MCF 10A (cell line): ENCODE results near the gene GSAP. TPM values are rescaled to one million over a fixed set of nuclear protein-coding genes. Genes with fewer than 3 reads are reported as not detected.

Experiments
- BruUV-seq: library from RNA; stranded (reverse); fragments of 400-500 nt; replicated peaks from 2 replicates; lab custom pipeline; 2021; lab: Mats Ljungman, UMichigan
- CTCF ChIA-PET: fragments of 300-600 bp; sonication (Branson Sonifier 250); formaldehyde crosslinking; extraction: SDS; loops from one replicate; lab custom pipeline; 2021; ENCODE audit warnings: antibody characterized with exemption, inconsistent platforms; lab: Yijun Ruan, JAX
- POLR2A ChIA-PET: fragments of 300-600, 350-650 bp; sonication (Branson Sonifier 250); formaldehyde crosslinking; extraction: SDS; loops from one replicate; lab custom pipeline; 2020; ENCODE audit warnings: antibody characterized with exemption, inconsistent platforms; lab: Yijun Ruan, JAX
- DNase-seq: peaks from one replicate; pipeline ENCODE4 v3.0.0-alpha.2; 2018; ENCODE audit not compliant: unreplicated experiment
- H3K27ac Mint-ChIP-seq: one replicate; pipeline ENCODE4 v1.8.0; 2022; ENCODE audit warnings: mild to moderate bottlenecking, low read depth, mixed read lengths; ENCODE audit not compliant: unreplicated experiment
- H3K27me3 Mint-ChIP-seq: one replicate; pipeline ENCODE4 v1.8.0; 2022; ENCODE audit warnings: mixed read lengths; ENCODE audit not compliant: insufficient read depth, unreplicated experiment
- H3K36me3 Mint-ChIP-seq: one replicate; pipeline ENCODE4 v1.8.0; 2022; ENCODE audit warnings: mild to moderate bottlenecking, moderate library complexity, mixed read lengths; ENCODE audit not compliant: insufficient read depth, unreplicated experiment
- H3K4me1 Mint-ChIP-seq: one replicate; pipeline ENCODE4 v1.8.0; 2022; ENCODE audit warnings: mixed read lengths; ENCODE audit not compliant: insufficient read depth, unreplicated experiment
- H3K4me3 Mint-ChIP-seq: one replicate; pipeline ENCODE4 v1.8.0; 2022; ENCODE audit warnings: mild to moderate bottlenecking, moderate library complexity, mixed read lengths; ENCODE audit not compliant: unreplicated experiment
- H3K9me3 Mint-ChIP-seq: one replicate; pipeline ENCODE4 v1.8.0; 2022; ENCODE audit warnings: mixed read lengths; ENCODE audit not compliant: unreplicated experiment
- CTCF ChIP-seq: fragments of 200-600 bp; IDR thresholded peaks from one replicate; pipeline ENCODE4 v1.8.0; 2022; ENCODE audit warnings: antibody characterized with exemption, mild to moderate bottlenecking; ENCODE audit not compliant: unreplicated experiment
- intact Hi-C: fragments of 100-400 bp; cut with micrococcal nuclease; formaldehyde crosslinking; loops from 2 replicates; pipeline ENCODE4 v1.14.1; 2022
- total RNA-seq: library from RNA; stranded (reverse); gene quantifications from 2 replicates; pipeline ENCODE4 v1.2.3, GENCODE V29; 2022

Gene GSAP
- total RNA-seq, 1 experiment from 2014 or later = 13.7 TPM

DNA sequence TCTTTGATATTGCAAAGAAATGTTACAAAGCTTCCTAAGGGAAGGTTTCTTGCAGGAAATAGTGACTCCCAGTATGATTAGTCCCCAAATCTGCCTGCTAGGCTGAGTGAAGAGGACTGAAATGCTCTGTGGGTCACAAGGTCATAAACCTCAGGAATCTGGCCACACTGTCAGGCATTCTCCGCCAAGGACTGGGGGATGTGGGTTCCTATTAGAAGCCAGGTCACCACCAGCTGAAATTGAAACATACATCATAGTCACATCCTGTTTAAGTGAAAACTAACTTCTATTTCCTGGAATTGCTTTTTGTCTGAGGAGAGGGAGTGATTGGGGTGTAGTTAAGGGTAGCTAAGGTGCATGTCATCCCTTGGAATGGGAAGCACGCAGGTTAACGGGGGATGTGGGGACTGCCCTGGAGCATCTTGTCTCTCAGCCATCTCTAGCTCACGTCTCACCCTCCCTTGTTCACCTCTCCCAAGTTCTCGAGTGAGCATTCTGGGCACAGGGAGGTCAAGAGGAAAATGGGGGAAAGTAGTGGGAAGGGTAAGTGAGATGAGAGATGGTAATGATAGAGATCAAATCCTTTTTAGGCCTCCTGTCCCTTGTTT is 12.0 kb upstream of the GSAP start:
- POLR2A ChIA-PET = interaction anchor here (0.7 to 0.9 kb wide), 2 partner anchors 9 to 11 kb away, joined by 4 to 5 read pairs; no protein-coding TSS in a partner anchor
- no peaks in the 10 kb centered on the region for H3K9me3 Mint-ChIP-seq
- no peak overlapping the region for H3K27ac Mint-ChIP-seq
- CTCF ChIA-PET = interaction anchor here (0.6 to 2.6 kb wide), 5 partner anchors 11 to 331 kb away, joined by 3 to 15 read pairs (median 3); no protein-coding TSS in a partner anchor
- TF ChIP-seq CTCF = no peak
- no peaks in the 10 kb centered on the region for H3K36me3 Mint-ChIP-seq
- DNase-seq = no peak
- intact Hi-C loops = no loop called here
- peaks cover 19% of the 10 kb centered on the region for H3K4me1 Mint-ChIP-seq
- H3K4me3 Mint-ChIP-seq = no peak overlapping the region
- BruUV-seq = no TSS peak
- H3K27me3 Mint-ChIP-seq = no peaks in the 10 kb centered on the region

DNA sequence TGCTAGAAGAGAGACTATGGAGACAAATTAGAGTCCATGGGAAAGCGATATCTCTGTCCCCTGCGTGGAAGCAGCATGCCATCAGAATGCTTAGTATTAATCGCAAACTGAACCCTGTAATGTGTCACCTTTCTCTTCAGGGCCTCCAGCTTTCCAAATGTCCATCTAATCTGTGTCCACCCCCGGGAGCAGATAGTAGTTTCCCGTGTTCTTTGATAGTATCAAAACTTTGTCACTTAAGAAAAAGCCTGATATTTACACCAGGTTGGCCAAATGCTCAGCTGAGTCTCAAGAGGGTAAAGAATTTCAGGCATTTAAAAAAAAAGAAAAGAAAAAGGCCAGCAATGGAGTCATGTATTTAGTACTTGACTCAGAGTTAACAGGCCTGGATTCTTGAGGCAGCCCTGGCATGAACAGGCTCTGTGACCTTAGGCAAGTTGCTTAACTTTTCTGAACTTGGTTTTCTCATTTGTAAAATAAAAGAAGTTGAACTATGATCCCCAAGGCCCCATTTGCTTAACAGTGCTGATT is 10.4 kb upstream of the GSAP start:
- ChIA-PET POLR2A (interaction anchor here (2.9 kb wide), 1 partner anchor 11 kb away, joined by 25 read pairs; the partner anchor contains the start of gene GSAP), CTCF (no interaction called here)
- Mint-ChIP-seq H3K9me3 (no peaks in the 10 kb centered on the region), H3K4me3 (peak overlapping the region; percentile 40), H3K27ac (peak overlapping the region; percentile 44), H3K27me3 (no peaks in the 10 kb centered on the region), H3K36me3 (no peaks in the 10 kb centered on the region), H3K4me1 (peaks cover 19% of the 10 kb centered on the region)
- DNase-seq = no peak
- intact Hi-C loops = no loop called here
- BruUV-seq = no TSS peak
- no peak for TF ChIP-seq CTCF

DNA sequence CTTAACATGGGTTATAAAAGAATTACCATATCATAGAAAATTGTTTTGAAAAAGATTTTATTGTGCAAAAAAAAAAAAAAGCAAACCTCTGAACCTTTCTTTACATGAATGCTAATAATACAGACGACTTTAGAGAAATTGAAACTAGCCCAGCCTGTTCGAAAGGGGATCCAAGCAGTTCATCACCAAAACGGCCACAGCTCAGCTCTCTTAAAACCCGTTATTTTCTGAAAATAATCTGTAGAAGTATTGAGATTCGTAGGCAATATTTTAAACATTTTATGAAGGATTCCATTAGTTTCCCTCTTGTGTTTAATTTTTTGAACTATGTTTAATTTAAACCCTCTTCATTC is 9.9 kb upstream of the GSAP start:
- Mint-ChIP-seq H3K9me3 (no peaks in the 10 kb centered on the region), H3K4me1 (peaks cover 19% of the 10 kb centered on the region), H3K4me3 (peak overlapping the region; percentile 40), H3K27me3 (no peaks in the 10 kb centered on the region), H3K36me3 (no peaks in the 10 kb centered on the region), H3K27ac (peak overlapping the region; percentile 44)
- intact Hi-C loops = no loop called here
- DNase-seq = no peak
- no peak for TF ChIP-seq CTCF
- no TSS peak for BruUV-seq
- CTCF ChIA-PET = interaction anchor here (0.7 to 1.0 kb wide), 3 partner anchors 12 to 67 kb away, joined by 3 to 5 read pairs (median 5); no protein-coding TSS in a partner anchor
- POLR2A ChIA-PET = interaction anchor here (0.6 to 2.9 kb wide), 5 partner anchors 11 to 371 kb away, joined by 3 to 25 read pairs (median 3); partner anchors contain the start of genes GSAP and PTPN12
